ACC112 (cell line): ENCODE data around the gene RNASE4.
"Not testable (repeated sequence)": the region's sequence is repeated elsewhere in the genome, so short reads cannot be mapped to it uniquely, and the experiment has no call there.

Experiments used
- H2AFZ ChIP-seq: fragments of 200-600 bp; sonication (generic); one replicate; pipeline ENCODE4 v1.6.0; 2017; ENCODE audit warnings: antibody characterized with exemption, low read length; ENCODE audit not compliant: unreplicated experiment
- H3K27ac ChIP-seq: fragments of 200-600 bp; sonication (generic); 2 replicates; pipeline ENCODE4 v1.5.1; 2014; ENCODE audit warnings: low read depth, mild to moderate bottlenecking, antibody characterized with exemption, low read length, moderate library complexity
- H3K27me3 ChIP-seq: fragments of 200-600 bp; sonication (generic); 2 replicates; pipeline ENCODE4 v1.6.1; 2014; ENCODE audit warnings: mild to moderate bottlenecking, antibody characterized with exemption, low read length, moderate library complexity, mixed read lengths; ENCODE audit not compliant: insufficient read depth
- H3K36me3 ChIP-seq: fragments of 200-600 bp; sonication (generic); 2 replicates; pipeline ENCODE4 v1.6.1; 2016; ENCODE audit warnings: mild to moderate bottlenecking, antibody characterized with exemption, low read length, moderate library complexity, mixed read lengths; ENCODE audit not compliant: insufficient read depth
- H3K4me1 ChIP-seq: fragments of 200-600 bp; sonication (generic); one replicate; pipeline ENCODE4 v1.6.1; 2016; ENCODE audit warnings: low read length, mixed read lengths; ENCODE audit not compliant: insufficient read depth, unreplicated experiment, control insufficient read depth
- H3K4me3 ChIP-seq: fragments of 200-600 bp; sonication (generic); 2 replicates; pipeline ENCODE4 v1.5.1; 2014; ENCODE audit warnings: mild to moderate bottlenecking, low read depth, low read length
- H3K79me2 ChIP-seq: fragments of 200-600 bp; sonication (generic); one replicate; pipeline ENCODE4 v1.6.0; 2016; ENCODE audit warnings: low read length; ENCODE audit not compliant: control insufficient read depth, unreplicated experiment, insufficient read depth

The RNASE4 gene

GRCh38 chr14:20683891-20684661 lies at the start of gene RNASE4:
RNASE4 (plus strand) TSS chr14:20684560; CDS start chr14:20699372, 14,812 bp downstream.
- H3K79me2 ChIP-seq = no peaks in the 10 kb centered on the region
- H3K4me3 ChIP-seq = peak within 1 kb of the TSS; percentile 87
- no peaks in the 10 kb centered on the region for H3K27me3 ChIP-seq
- H3K27ac ChIP-seq = peak within 1 kb of the TSS; percentile 96
- H3K4me1 ChIP-seq = peaks cover 11% of the 10 kb centered on the region
- H3K36me3 ChIP-seq = no peaks in the 10 kb centered on the region
- H2AFZ ChIP-seq = peak within 1 kb of the TSS; percentile 76

GRCh38 chr14:20641591-20641990 lies 42.8 kb upstream of the RNASE4 start, which contains the start of gene OR6S1:
OR6S1 (minus strand) TSS chr14:20641691; CDS start chr14:20641691, 0 bp downstream.
- H3K27me3 ChIP-seq = peaks cover 86% of the 10 kb centered on the region
- no peaks in the 10 kb centered on the region for H3K79me2 ChIP-seq
- H3K36me3 ChIP-seq = no peaks in the 10 kb centered on the region
- H3K27ac ChIP-seq = no peak within 1 kb of the TSS
- no peaks in the 10 kb centered on the region for H3K4me1 ChIP-seq
- H3K4me3 ChIP-seq = no peak within 1 kb of the TSS
- H2AFZ ChIP-seq = no peak within 1 kb of the TSS

GRCh38 chr14:20642182-20642581 lies 42.2 kb upstream of the RNASE4 start:
- Histone ChIP-seq H2AFZ (no peak overlapping the region), H3K27me3 (peaks cover 80% of the 10 kb centered on the region), H3K4me3 (no peak overlapping the region), H3K4me1 (no peaks in the 10 kb centered on the region), H3K36me3 (no peaks in the 10 kb centered on the region), H3K79me2 (no peaks in the 10 kb centered on the region), H3K27ac (no peak overlapping the region)

- not testable (repeated sequence) for H3K79me2 ChIP-seq, H2AFZ ChIP-seq, H3K27ac ChIP-seq, H3K4me1 ChIP-seq, H3K36me3 ChIP-seq, H3K4me3 ChIP-seq
- H3K27me3 ChIP-seq = peaks cover 77% of the 10 kb centered on the region
These were observed 41.6 kb upstream of the RNASE4 start for GRCh38 chr14:20642755-20643154.

GRCh38 chr14:20644520-20644919 lies 39.8 kb upstream of the RNASE4 start:
- Histone ChIP-seq H3K79me2 (no peaks in the 10 kb centered on the region), H3K4me1 (no peaks in the 10 kb centered on the region), H3K36me3 (no peaks in the 10 kb centered on the region), H3K27me3 (peaks cover 71% of the 10 kb centered on the region), H3K27ac (no peak overlapping the region), H3K4me3 (no peak overlapping the region), H2AFZ (no peak overlapping the region)

GRCh38 chr14:20645481-20645880 lies 38.9 kb upstream of the RNASE4 start:
- peaks cover 67% of the 10 kb centered on the region for H3K27me3 ChIP-seq
- H3K4me1 ChIP-seq = no peaks in the 10 kb centered on the region
- no peak overlapping the region for H3K27ac ChIP-seq
- H3K4me3 ChIP-seq = no peak overlapping the region
- H2AFZ ChIP-seq = no peak overlapping the region
- no peaks in the 10 kb centered on the region for H3K36me3 ChIP-seq
- H3K79me2 ChIP-seq = no peaks in the 10 kb centered on the region

GRCh38 chr14:20652996-20653975 lies 31.1 kb upstream of the RNASE4 start:
- H3K27ac ChIP-seq = no peak overlapping the region
- peak overlapping the region; percentile 72 for H3K4me3 ChIP-seq
- H3K27me3 ChIP-seq = peaks cover 60% of the 10 kb centered on the region
- no peaks in the 10 kb centered on the region for H3K4me1 ChIP-seq
- no peaks in the 10 kb centered on the region for H3K79me2 ChIP-seq
- H2AFZ ChIP-seq = no peak overlapping the region
- no peaks in the 10 kb centered on the region for H3K36me3 ChIP-seq

- peaks cover 79% of the 10 kb centered on the region for H3K27me3 ChIP-seq
- no peak overlapping the region for H3K4me3 ChIP-seq
- no peaks in the 10 kb centered on the region for H3K4me1 ChIP-seq
- no peak overlapping the region for H3K27ac ChIP-seq
- H3K79me2 ChIP-seq = no peaks in the 10 kb centered on the region
- H2AFZ ChIP-seq = no peak overlapping the region
- no peaks in the 10 kb centered on the region for H3K36me3 ChIP-seq
These were observed 28.5 kb upstream of the RNASE4 start for GRCh38 chr14:20655851-20656250.

GRCh38 chr14:20656274-20656673 lies 28.1 kb upstream of the RNASE4 start:
- Histone ChIP-seq H3K4me1 (no peaks in the 10 kb centered on the region), H3K36me3 (no peaks in the 10 kb centered on the region), H2AFZ (no peak overlapping the region), H3K27me3 (peaks cover 78% of the 10 kb centered on the region), H3K79me2 (no peaks in the 10 kb centered on the region), H3K27ac (no peak overlapping the region), H3K4me3 (no peak overlapping the region)

GRCh38 chr14:20657216-20658211 lies 26.8 kb upstream of the RNASE4 start:
- no peak overlapping the region for H3K4me3 ChIP-seq
- H3K4me1 ChIP-seq = no peaks in the 10 kb centered on the region
- H3K36me3 ChIP-seq = no peaks in the 10 kb centered on the region
- no peaks in the 10 kb centered on the region for H3K79me2 ChIP-seq
- no peak overlapping the region for H2AFZ ChIP-seq
- peaks cover 66% of the 10 kb centered on the region for H3K27me3 ChIP-seq
- H3K27ac ChIP-seq = no peak overlapping the region
